GM18909 (cell line): ENCODE data around the gene BHLHA9.

ENCODE experiments used
- ATAC-seq: cut with Tn5 transposase; IDR thresholded peaks from one replicate; pipeline ENCODE4 v1.9.1; 2021; ENCODE audit warnings: mild to moderate bottlenecking; ENCODE audit not compliant: unreplicated experiment, poor library complexity

Gene BHLHA9

GRCh38 chr17:1251866-1252608, 18.2 kb upstream of the BHLHA9 start:
- ATAC-seq, result no peak

- ATAC-seq, result no peak
Observed at GRCh38 chr17:1255041-1255440, 15.2 kb upstream of the BHLHA9 start.

- ATAC-seq, result no peak
Observed at GRCh38 chr17:1256699-1257098, 13.5 kb upstream of the BHLHA9 start.

- no peak for ATAC-seq
Observed at GRCh38 chr17:1260086-1260769, 10.0 kb upstream of the BHLHA9 start.

GRCh38 chr17:1260770-1261161, 9.5 kb upstream of the BHLHA9 start:
- ATAC-seq, result no peak

- no peak for ATAC-seq
Observed at GRCh38 chr17:1264196-1264595, 6.0 kb upstream of the BHLHA9 start.

- ATAC-seq, result no peak
Observed at GRCh38 chr17:1267471-1267943, 2.7 kb upstream of the BHLHA9 start.

GRCh38 chr17:1271030-1271423, 783 bp downstream of the BHLHA9 start:
- ATAC-seq, result no peak

- no peak for ATAC-seq
Observed at GRCh38 chr17:1271441-1271840, 1.2 kb downstream of the BHLHA9 start.

- ATAC-seq, result no peak
Observed at GRCh38 chr17:1272701-1273100, 2.5 kb downstream of the BHLHA9 start.

GRCh38 chr17:1273492-1274244, 3.4 kb downstream of the BHLHA9 start:
- ATAC-seq, result no peak

- no peak for ATAC-seq
Observed at GRCh38 chr17:1274245-1274608, 4.0 kb downstream of the BHLHA9 start.

- no peak for ATAC-seq
Observed at GRCh38 chr17:1275205-1275961, 5.1 kb downstream of the BHLHA9 start.

GRCh38 chr17:1275962-1276736, 5.9 kb downstream of the BHLHA9 start:
- ATAC-seq, result no peak

- ATAC-seq, result no peak
Observed at GRCh38 chr17:1280652-1281051, 10.4 kb downstream of the BHLHA9 start.

- ATAC-seq, result no peak
Observed at GRCh38 chr17:1286379-1287106, 16.3 kb downstream of the BHLHA9 start.

- no peak for ATAC-seq
Observed at GRCh38 chr17:1289695-1290094, 19.5 kb downstream of the BHLHA9 start.

- no peak for ATAC-seq
Observed at GRCh38 chr17:1290676-1291075, 20.4 kb downstream of the BHLHA9 start.

GRCh38 chr17:1294157-1294717, 24.0 kb downstream of the BHLHA9 start:
- no peak for ATAC-seq
